DOHH2 (cell line): ENCODE measurements around the gene DRG2.

ENCODE experiments used
- H3F3A ChIP-seq: fragments of 200-600 bp; sonication (generic), shearing (Covaris generic); 2 replicates; pipeline ENCODE4 v1.6.0; 2016; ENCODE audit warnings: antibody characterized with exemption, mild to moderate bottlenecking; ENCODE audit not compliant: control insufficient read depth, insufficient read depth
- H3K27ac ChIP-seq: fragments of 200-600 bp; sonication (generic); 2 replicates; pipeline ENCODE4 v1.5.1; 2014; ENCODE audit warnings: low read depth, mild to moderate bottlenecking, low read length, moderate library complexity
- H3K27me3 ChIP-seq: fragments of 200-600 bp; sonication (generic); 2 replicates; pipeline ENCODE4 v1.6.1; 2014; ENCODE audit warnings: mild to moderate bottlenecking, low read length, mixed read lengths; ENCODE audit not compliant: control insufficient read depth
- H3K36me3 ChIP-seq: fragments of 200-600 bp; sonication (generic); 2 replicates; pipeline ENCODE4 v1.6.1; 2014; ENCODE audit warnings: mild to moderate bottlenecking, low read length, moderate library complexity, mixed read lengths; ENCODE audit not compliant: control insufficient read depth
- H3K4me1 ChIP-seq: fragments of 200-600 bp; sonication (generic); 2 replicates; pipeline ENCODE4 v1.6.1; 2014; ENCODE audit warnings: mild to moderate bottlenecking, low read length, mixed read lengths; ENCODE audit not compliant: control insufficient read depth
- H3K4me2 ChIP-seq: fragments of 200-600 bp; sonication (generic); 2 replicates; pipeline ENCODE4 v1.6.0; 2014; ENCODE audit warnings: mild to moderate bottlenecking, low read length, moderate library complexity
- H3K4me3 ChIP-seq: fragments of 200-600 bp; sonication (generic); 2 replicates; pipeline ENCODE4 v1.5.1; 2014; ENCODE audit warnings: mild to moderate bottlenecking, low read length, mixed read lengths
- H3K79me2 ChIP-seq: fragments of 200-600 bp; sonication (generic); 2 replicates; pipeline ENCODE4 v1.6.1; 2014; ENCODE audit warnings: mild to moderate bottlenecking, low read length, mixed read lengths; ENCODE audit not compliant: control insufficient read depth
- H3K9me2 ChIP-seq: fragments of 200-600 bp; sonication (generic); replicated peaks from 2 replicates; pipeline ENCODE4 v1.6.1; 2014; ENCODE audit warnings: mild to moderate bottlenecking, low read length, mixed read lengths; ENCODE audit not compliant: control insufficient read depth
- H3K9me3 ChIP-seq: fragments of 200-600 bp; sonication (generic); 2 replicates; pipeline ENCODE4 v1.6.1; 2014; ENCODE audit warnings: antibody characterized with exemption, low read length, mixed read lengths; ENCODE audit not compliant: control insufficient read depth, insufficient read depth
- H4K20me1 ChIP-seq: fragments of 200-600 bp; sonication (generic); 2 replicates; pipeline ENCODE4 v1.6.0; 2014; ENCODE audit warnings: low read depth, mild to moderate bottlenecking, antibody characterized with exemption, low read length, moderate library complexity; ENCODE audit not compliant: control insufficient read depth, insufficient read depth
- EZH2phosphoT487 ChIP-seq: fragments of 200-600 bp; sonication (generic); IDR thresholded peaks from 2 replicates; pipeline ENCODE4 v1.6.1; 2017; ENCODE audit warnings: borderline replicate concordance, mild to moderate bottlenecking, antibody characterized with exemption, low read length, moderate library complexity, mixed read lengths
- TF ChIP-seq, protein P1 (sequence below): fragments of 200-600 bp; sonication (generic); IDR thresholded peaks from one replicate; pipeline ENCODE4 v1.5.1; 2014; ENCODE audit warnings: antibody characterized with exemption, mild to moderate bottlenecking, low read depth, low read length; ENCODE audit not compliant: poor library complexity, severe bottlenecking

DRG2 gene

GRCh38 chr17:18074566-18075272 lies 13.0 kb upstream of the DRG2 start:
- no peaks in the 10 kb centered on the region for H3K9me2 ChIP-seq
- H4K20me1 ChIP-seq = no peaks in the 10 kb centered on the region
- no peaks in the 10 kb centered on the region for H3K79me2 ChIP-seq
- no peak for TF ChIP-seq EZH2phosphoT487
- TF ChIP-seq, protein P1, sequence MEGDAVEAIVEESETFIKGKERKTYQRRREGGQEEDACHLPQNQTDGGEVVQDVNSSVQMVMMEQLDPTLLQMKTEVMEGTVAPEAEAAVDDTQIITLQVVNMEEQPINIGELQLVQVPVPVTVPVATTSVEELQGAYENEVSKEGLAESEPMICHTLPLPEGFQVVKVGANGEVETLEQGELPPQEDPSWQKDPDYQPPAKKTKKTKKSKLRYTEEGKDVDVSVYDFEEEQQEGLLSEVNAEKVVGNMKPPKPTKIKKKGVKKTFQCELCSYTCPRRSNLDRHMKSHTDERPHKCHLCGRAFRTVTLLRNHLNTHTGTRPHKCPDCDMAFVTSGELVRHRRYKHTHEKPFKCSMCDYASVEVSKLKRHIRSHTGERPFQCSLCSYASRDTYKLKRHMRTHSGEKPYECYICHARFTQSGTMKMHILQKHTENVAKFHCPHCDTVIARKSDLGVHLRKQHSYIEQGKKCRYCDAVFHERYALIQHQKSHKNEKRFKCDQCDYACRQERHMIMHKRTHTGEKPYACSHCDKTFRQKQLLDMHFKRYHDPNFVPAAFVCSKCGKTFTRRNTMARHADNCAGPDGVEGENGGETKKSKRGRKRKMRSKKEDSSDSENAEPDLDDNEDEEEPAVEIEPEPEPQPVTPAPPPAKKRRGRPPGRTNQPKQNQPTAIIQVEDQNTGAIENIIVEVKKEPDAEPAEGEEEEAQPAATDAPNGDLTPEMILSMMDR = no peak
- no peak overlapping the region for H3K4me2 ChIP-seq
- H3F3A ChIP-seq = no peaks in the 10 kb centered on the region
- no peak overlapping the region for H3K4me3 ChIP-seq
- H3K36me3 ChIP-seq = no peaks in the 10 kb centered on the region
- no peaks in the 10 kb centered on the region for H3K4me1 ChIP-seq
- peaks cover 10% of the 10 kb centered on the region; the same call in 1 of the 2 replicates for H3K27me3 ChIP-seq
- H3K27ac ChIP-seq = no peak overlapping the region
- no peaks in the 10 kb centered on the region for H3K9me3 ChIP-seq

- Histone ChIP-seq H3K9me3 (no peaks in the 10 kb centered on the region), H3K9me2 (no peaks in the 10 kb centered on the region), H3K27ac (no peak overlapping the region), H3K4me1 (no peaks in the 10 kb centered on the region), H3K36me3 (no peaks in the 10 kb centered on the region), H4K20me1 (no peaks in the 10 kb centered on the region), H3F3A (no peaks in the 10 kb centered on the region), H3K27me3 (0 out of 2 replicates have a peak, but pooled peaks cover 5% of the 10 kb centered on the region), H3K4me3 (no peak overlapping the region), H3K79me2 (no peaks in the 10 kb centered on the region), H3K4me2 (no peak overlapping the region)
- TF ChIP-seq, protein P1 = no peak
- TF ChIP-seq EZH2phosphoT487 = no peak
Measured at GRCh38 chr17:18076936-18077335, 10.8 kb upstream of the DRG2 start.

GRCh38 chr17:18079543-18079942 lies 8.2 kb upstream of the DRG2 start:
- H3F3A ChIP-seq = no peaks in the 10 kb centered on the region
- H4K20me1 ChIP-seq = no peaks in the 10 kb centered on the region
- TF ChIP-seq EZH2phosphoT487 = no peak
- TF ChIP-seq, protein P1 = no peak
- no peaks in the 10 kb centered on the region for H3K9me2 ChIP-seq
- H3K9me3 ChIP-seq = no peaks in the 10 kb centered on the region
- no peaks in the 10 kb centered on the region for H3K4me1 ChIP-seq
- 0 out of 2 replicates have a peak, but pooled peaks cover 2% of the 10 kb centered on the region for H3K27me3 ChIP-seq
- H3K27ac ChIP-seq = no peak overlapping the region
- no peaks in the 10 kb centered on the region for H3K79me2 ChIP-seq
- no peaks in the 10 kb centered on the region for H3K36me3 ChIP-seq
- no peak overlapping the region for H3K4me2 ChIP-seq
- H3K4me3 ChIP-seq = no peak overlapping the region
